Uterus (tissue), 2 donors: ENCODE results near the gene BTBD9.

Source experiments
- POLR2A ChIP-seq, 2 donors: fragments of 450-650 bp; IDR thresholded peaks; one replicate each; pipeline ENCODE4 v1.6.1; 2016; ENCODE audit warnings: antibody characterized with exemption in 2 of 2, mild to moderate bottlenecking in 1 of 2, moderate library complexity in 1 of 2
- TF ChIP-seq, protein P1 (sequence below), 4 experiments: fragments of 200-600 bp in 2 of 4; fragments of 450-650 bp in 2 of 4; sonication (generic) in 2 of 4; IDR thresholded peaks; one replicate each; pipeline ENCODE4 v1.5.1; 2016 to 2019; ENCODE audit warnings: antibody characterized with exemption in 4 of 4, mild to moderate bottlenecking in 2 of 4, moderate library complexity in 1 of 4

DNA sequence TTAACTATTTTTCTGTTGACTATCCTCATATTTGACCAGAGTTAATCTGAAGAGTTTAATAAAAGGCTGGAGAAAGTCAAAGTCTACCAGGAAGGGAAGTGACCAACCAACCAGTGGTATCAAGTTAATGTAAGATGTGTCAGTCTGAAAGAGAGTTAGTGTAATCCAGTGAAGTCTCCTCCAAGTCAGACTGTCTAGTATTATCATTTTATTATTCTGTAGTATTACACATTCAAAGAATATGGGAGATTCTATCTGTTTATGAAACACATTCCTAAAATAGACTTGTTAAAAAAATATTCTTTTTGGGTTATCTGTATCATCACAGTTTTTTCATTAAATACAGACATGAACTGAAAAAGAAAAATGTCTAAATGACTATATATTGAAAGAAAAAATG, 194.4 kb downstream of the BTBD9 start:
- TF ChIP-seq, protein P1, sequence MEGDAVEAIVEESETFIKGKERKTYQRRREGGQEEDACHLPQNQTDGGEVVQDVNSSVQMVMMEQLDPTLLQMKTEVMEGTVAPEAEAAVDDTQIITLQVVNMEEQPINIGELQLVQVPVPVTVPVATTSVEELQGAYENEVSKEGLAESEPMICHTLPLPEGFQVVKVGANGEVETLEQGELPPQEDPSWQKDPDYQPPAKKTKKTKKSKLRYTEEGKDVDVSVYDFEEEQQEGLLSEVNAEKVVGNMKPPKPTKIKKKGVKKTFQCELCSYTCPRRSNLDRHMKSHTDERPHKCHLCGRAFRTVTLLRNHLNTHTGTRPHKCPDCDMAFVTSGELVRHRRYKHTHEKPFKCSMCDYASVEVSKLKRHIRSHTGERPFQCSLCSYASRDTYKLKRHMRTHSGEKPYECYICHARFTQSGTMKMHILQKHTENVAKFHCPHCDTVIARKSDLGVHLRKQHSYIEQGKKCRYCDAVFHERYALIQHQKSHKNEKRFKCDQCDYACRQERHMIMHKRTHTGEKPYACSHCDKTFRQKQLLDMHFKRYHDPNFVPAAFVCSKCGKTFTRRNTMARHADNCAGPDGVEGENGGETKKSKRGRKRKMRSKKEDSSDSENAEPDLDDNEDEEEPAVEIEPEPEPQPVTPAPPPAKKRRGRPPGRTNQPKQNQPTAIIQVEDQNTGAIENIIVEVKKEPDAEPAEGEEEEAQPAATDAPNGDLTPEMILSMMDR (IDR thresholded peaks at IDR 0.05), result no peak
- TF ChIP-seq POLR2A (IDR thresholded peaks at IDR 0.05), result no peak
